ENCODE results near the gene CASQ2.

The CASQ2 gene

GRCh38 chr1:115796897-115797296, 28.4 kb upstream of the CASQ2 start:
- no peaks in the 10 kb centered on the region for H3K4me1 ChIP-seq
- no peaks in the 10 kb centered on the region for H3K36me3 ChIP-seq
- H3K4me3 ChIP-seq (ENCODE audit: low read depth, low read length): no peak overlapping the region
- H3K9me3 ChIP-seq: no peaks in the 10 kb centered on the region
- DNase-seq: no peak
- H3K27me3 ChIP-seq: peaks cover 9% of the 10 kb centered on the region
- no peak for TF ChIP-seq CTCF (IDR thresholded peaks at IDR 0.05; ENCODE audit: low read depth, low read length)

GRCh38 chr1:115796036-115796435, 27.5 kb upstream of the CASQ2 start:
- H3K27me3 ChIP-seq: peaks cover 9% of the 10 kb centered on the region
- H3K36me3 ChIP-seq: no peaks in the 10 kb centered on the region
- no peaks in the 10 kb centered on the region for H3K9me3 ChIP-seq
- no peak for TF ChIP-seq CTCF (IDR thresholded peaks at IDR 0.05; ENCODE audit: low read depth, low read length)
- no peaks in the 10 kb centered on the region for H3K4me1 ChIP-seq
- no peak for DNase-seq
- no peak overlapping the region for H3K4me3 ChIP-seq (ENCODE audit: low read depth, low read length)

- H3K4me3 ChIP-seq (ENCODE audit: low read depth, low read length): no peak overlapping the region
- no peaks in the 10 kb centered on the region for H3K9me3 ChIP-seq
- H3K36me3 ChIP-seq: no peaks in the 10 kb centered on the region
- DNase-seq: no peak
- peaks cover 9% of the 10 kb centered on the region for H3K27me3 ChIP-seq
- no peak for TF ChIP-seq CTCF (IDR thresholded peaks at IDR 0.05; ENCODE audit: low read depth, low read length)
- H3K4me1 ChIP-seq: no peaks in the 10 kb centered on the region
Measured at GRCh38 chr1:115794976-115795639, 26.6 kb upstream of the CASQ2 start.

GRCh38 chr1:115793162-115793561, 24.6 kb upstream of the CASQ2 start:
- Histone ChIP-seq H3K36me3 (no peaks in the 10 kb centered on the region), H3K4me3 (ENCODE audit: low read depth, low read length) (no peak overlapping the region), H3K27me3 (peaks cover 9% of the 10 kb centered on the region), H3K4me1 (no peaks in the 10 kb centered on the region), H3K9me3 (no peaks in the 10 kb centered on the region)
- TF ChIP-seq CTCF (IDR thresholded peaks at IDR 0.05; ENCODE audit: low read depth, low read length): no peak
- DNase-seq: no peak

GRCh38 chr1:115791816-115792215, 23.3 kb upstream of the CASQ2 start:
- H3K9me3 ChIP-seq: no peaks in the 10 kb centered on the region
- no peak for DNase-seq
- no peak overlapping the region for H3K4me3 ChIP-seq (ENCODE audit: low read depth, low read length)
- no peak for TF ChIP-seq CTCF (IDR thresholded peaks at IDR 0.05; ENCODE audit: low read depth, low read length)
- no peaks in the 10 kb centered on the region for H3K36me3 ChIP-seq
- peaks cover 9% of the 10 kb centered on the region for H3K27me3 ChIP-seq
- no peaks in the 10 kb centered on the region for H3K4me1 ChIP-seq

- H3K27me3 ChIP-seq: peaks cover 7% of the 10 kb centered on the region
- no peak overlapping the region for H3K4me3 ChIP-seq (ENCODE audit: low read depth, low read length)
- H3K4me1 ChIP-seq: no peaks in the 10 kb centered on the region
- no peak for TF ChIP-seq CTCF (IDR thresholded peaks at IDR 0.05; ENCODE audit: low read depth, low read length)
- H3K36me3 ChIP-seq: no peaks in the 10 kb centered on the region
- H3K9me3 ChIP-seq: no peaks in the 10 kb centered on the region
- DNase-seq: no peak
Measured at GRCh38 chr1:115790846-115791245, 22.3 kb upstream of the CASQ2 start.
